ENCODE measurements around the gene CEP72.
A peak's percentile ranks its signal among the peaks of the same experiment; 100 is the strongest.
"Not testable (repeated sequence)": the region's sequence is repeated elsewhere in the genome, so short reads cannot be mapped to it uniquely, and the experiment has no call there.

CEP72 gene

DNA sequence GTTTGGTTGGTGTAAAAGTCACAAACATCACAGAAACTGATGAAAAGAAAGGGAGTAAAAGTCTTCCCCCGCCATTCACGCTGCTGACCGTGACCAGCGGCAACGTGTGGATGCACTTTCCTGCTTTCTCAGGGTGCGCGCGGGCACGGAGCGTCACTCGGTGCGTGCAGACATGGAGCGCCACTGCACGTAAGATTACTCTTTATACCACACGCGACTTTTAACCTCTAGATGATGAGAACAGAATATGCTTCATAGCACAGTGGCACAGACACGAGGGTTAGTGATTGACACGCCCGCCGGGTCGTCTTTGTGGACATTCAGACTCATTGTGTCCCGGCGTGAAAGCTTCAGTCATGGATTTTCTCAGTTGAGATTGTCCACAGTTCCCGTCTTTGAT lies 15.7 kb downstream of the CEP72 start:
- TF ChIP-seq, protein P1, sequence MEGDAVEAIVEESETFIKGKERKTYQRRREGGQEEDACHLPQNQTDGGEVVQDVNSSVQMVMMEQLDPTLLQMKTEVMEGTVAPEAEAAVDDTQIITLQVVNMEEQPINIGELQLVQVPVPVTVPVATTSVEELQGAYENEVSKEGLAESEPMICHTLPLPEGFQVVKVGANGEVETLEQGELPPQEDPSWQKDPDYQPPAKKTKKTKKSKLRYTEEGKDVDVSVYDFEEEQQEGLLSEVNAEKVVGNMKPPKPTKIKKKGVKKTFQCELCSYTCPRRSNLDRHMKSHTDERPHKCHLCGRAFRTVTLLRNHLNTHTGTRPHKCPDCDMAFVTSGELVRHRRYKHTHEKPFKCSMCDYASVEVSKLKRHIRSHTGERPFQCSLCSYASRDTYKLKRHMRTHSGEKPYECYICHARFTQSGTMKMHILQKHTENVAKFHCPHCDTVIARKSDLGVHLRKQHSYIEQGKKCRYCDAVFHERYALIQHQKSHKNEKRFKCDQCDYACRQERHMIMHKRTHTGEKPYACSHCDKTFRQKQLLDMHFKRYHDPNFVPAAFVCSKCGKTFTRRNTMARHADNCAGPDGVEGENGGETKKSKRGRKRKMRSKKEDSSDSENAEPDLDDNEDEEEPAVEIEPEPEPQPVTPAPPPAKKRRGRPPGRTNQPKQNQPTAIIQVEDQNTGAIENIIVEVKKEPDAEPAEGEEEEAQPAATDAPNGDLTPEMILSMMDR (IDR thresholded peaks at IDR 0.05; ENCODE audit: low read depth, low read length) = no peak
- TF ChIP-seq, protein P2, sequence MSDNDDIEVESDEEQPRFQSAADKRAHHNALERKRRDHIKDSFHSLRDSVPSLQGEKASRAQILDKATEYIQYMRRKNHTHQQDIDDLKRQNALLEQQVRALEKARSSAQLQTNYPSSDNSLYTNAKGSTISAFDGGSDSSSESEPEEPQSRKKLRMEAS (IDR thresholded peaks at IDR 0.05; ENCODE audit: low read depth, low read length) = no peak
- no peak for TF ChIP-seq POLR2A (IDR thresholded peaks at IDR 0.05; ENCODE audit: extremely low read depth, insufficient read length)
- H3K4me3 ChIP-seq (ENCODE audit: low read depth, low read length) = no peak overlapping the region
- no peak for DNase-seq (ENCODE audit: low read depth)

DNA sequence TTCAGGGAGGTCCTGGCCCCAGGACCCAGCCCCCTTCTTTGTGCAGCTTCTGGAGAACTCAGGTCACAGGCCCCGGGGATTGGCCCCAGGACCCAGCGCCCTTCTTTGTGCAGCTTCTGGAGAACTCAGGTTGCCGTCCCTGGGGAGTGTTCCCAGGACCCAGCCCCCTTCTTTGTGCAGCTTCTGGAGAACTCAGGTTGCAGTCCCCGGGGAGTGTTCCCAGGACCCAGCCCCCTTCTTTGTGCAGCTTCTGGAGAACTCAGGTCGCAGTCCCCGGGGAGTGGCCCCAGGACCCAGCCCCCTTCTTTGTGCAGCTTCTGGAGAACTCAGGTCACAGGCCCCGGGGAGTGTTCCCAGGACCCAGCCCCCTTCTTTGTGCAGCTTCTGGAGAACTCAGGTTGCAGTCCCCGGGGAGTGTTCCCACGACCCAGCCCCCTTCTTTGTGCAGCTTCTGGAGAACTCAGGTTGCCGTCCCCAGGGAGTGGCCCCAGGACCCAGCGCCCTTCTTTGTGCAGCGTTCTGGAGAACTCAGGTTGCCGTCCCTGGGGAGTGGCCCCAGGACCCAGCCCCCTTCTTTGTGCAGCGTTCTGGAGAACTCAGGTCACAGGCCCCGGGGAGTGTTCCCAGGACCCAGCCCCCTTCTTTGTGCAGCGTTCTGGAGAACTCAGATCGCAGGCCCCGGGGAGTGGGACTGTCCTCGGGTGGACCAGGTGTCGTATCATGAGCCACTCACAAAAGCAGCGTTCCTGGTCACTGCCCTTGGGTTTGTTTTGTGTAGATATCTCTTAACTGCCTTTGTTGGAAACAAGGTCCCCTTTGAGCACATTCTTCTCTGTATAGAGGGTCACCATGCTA lies 16.4 kb downstream of the CEP72 start:
- H3K4me3 ChIP-seq (ENCODE audit: low read depth, low read length) = not testable (repeated sequence)
- peak; percentile 32 for DNase-seq (ENCODE audit: low read depth)

DNA sequence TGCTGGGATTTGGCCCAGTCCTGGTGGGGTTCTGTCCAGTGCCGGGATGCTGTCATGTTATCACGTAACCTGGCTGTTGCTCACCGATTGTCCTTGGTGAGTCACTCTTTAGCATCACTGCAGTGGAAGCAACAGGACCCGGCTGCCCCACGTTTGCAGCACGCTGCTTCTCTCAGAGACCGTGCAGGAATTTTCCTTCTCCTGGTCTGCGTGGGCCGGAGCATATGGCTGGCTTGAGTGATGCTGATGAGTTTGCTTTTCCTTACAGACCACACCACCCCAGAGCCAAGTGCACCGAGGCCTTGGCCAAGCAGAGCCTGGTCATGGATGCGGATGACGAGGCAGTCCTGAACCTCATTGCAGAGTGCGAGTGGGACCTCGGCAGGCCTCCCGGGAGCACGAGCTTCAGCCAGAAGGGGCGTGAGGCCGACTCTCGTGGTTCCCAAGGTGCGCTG lies 21.4 kb downstream of the CEP72 start:
- no peak overlapping the region for H3K4me3 ChIP-seq (ENCODE audit: low read depth, low read length)
- no peak for TF ChIP-seq MYC (IDR thresholded peaks at IDR 0.05; ENCODE audit: low read depth, low read length)
- TF ChIP-seq, protein P1 (IDR thresholded peaks at IDR 0.05; ENCODE audit: low read depth, low read length) = no peak
- peak; percentile 37 for DNase-seq (ENCODE audit: low read depth)

DNA sequence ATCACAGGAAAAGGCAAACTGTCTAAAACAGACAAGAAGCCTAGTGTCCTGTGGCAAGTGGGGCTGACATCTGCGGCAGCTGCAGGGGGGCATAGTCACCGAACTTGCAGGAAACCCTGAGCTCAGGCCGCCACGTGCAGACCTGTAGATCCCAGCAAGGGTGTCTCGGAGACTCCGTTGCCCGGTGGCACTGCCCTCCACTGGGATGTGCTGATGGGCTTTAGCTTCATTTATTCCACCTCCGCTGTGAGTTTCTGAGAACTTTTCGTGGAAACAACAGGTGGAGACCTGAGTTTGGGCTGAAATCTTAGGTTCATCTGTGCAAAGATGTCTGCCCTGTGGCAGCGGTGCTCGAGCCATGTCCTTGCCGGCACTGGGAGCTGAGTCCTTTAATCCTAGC lies 22.1 kb downstream of the CEP72 start:
- DNase-seq (ENCODE audit: low read depth) = no peak
- H3K4me3 ChIP-seq (ENCODE audit: low read depth, low read length) = no peak overlapping the region
- TF ChIP-seq POLR2A (IDR thresholded peaks at IDR 0.05; ENCODE audit: extremely low read depth, insufficient read length) = no peak
- TF ChIP-seq, protein P1 (IDR thresholded peaks at IDR 0.05; ENCODE audit: low read depth, low read length) = no peak
- TF ChIP-seq, protein P2 (IDR thresholded peaks at IDR 0.05; ENCODE audit: low read depth, low read length) = no peak
- no peak for TF ChIP-seq MYC (IDR thresholded peaks at IDR 0.05; ENCODE audit: low read depth, low read length)

DNA sequence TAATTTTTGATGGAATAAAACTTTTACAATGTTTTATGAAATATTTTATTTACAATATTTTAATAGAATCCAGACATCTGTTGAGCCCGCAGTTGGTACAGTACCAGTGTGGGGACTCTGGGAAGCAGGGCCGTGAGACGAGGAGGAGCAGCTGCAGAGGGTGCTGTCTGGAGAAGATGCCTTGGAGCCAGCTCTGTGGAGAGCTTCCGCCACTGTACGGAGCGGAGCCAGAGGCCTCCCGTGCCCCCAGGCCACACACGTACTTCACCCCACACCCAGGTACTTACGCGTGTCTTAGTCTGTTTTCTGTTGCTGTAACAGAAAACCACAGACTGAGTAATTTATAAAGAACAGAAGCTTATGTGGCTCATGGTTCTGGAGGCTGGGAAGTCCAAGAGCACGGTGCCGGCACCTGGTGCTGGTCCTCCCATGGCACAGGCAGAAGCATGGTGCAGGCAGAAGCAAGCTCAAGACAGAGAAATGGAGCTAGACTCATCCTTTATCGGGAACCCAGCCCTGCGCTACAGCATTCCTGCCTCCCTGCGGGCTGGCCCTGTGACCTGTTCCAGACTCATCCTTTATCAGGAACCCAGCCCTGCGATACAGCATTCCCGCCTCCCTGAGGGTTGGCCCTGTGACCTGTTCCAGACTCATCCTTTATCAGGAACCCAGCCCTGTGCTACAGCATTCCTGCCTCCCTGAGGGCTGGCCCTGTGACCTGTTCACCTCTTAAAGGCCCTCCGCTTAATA lies 23.3 kb downstream of the CEP72 start:
- DNase-seq (ENCODE audit: low read depth) = no peak
- TF ChIP-seq, protein P1 (IDR thresholded peaks at IDR 0.05; ENCODE audit: low read depth, low read length) = no peak
- TF ChIP-seq MYC (IDR thresholded peaks at IDR 0.05; ENCODE audit: low read depth, low read length) = no peak
- H3K4me3 ChIP-seq (ENCODE audit: low read depth, low read length) = no peak overlapping the region

DNA sequence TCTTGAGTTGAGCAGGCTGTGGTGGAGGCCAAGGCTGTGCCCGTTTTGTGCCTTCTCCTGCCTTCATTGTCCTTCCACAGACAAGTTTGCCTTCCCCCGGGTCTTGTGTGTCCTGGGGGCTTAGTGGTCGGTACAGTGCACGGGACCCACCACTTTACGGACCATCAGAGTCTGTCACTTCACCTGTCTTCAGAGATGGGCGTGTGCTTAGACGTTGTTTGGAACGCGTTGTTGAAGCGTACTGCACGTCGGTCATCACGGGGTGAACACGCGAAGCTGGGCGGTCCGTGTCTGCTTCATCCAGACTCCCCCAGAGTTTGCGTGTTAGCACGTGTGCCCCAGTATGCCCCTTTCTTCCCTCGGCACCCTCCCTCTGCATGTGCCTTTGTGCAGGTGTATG lies 24.8 kb downstream of the CEP72 start:
- TF ChIP-seq MYC (IDR thresholded peaks at IDR 0.05; ENCODE audit: low read depth, low read length) (no peak), POLR2A (IDR thresholded peaks at IDR 0.05; ENCODE audit: extremely low read depth, insufficient read length) (no peak)
- TF ChIP-seq, protein P1 (IDR thresholded peaks at IDR 0.05; ENCODE audit: low read depth, low read length) = no peak
- TF ChIP-seq, protein P2 (IDR thresholded peaks at IDR 0.05; ENCODE audit: low read depth, low read length) = no peak
- DNase-seq (ENCODE audit: low read depth) = no peak
- no peak overlapping the region for H3K4me3 ChIP-seq (ENCODE audit: low read depth, low read length)

Data from NB4 (cell line).